GM21381 (cell line): ENCODE results near the gene CLCN6.

Experiments
- ATAC-seq: cut with Tn5 transposase; IDR thresholded peaks from one replicate; pipeline ENCODE4 v1.9.1; 2021; ENCODE audit warnings: mild to moderate bottlenecking, moderate library complexity; ENCODE audit not compliant: unreplicated experiment

CLCN6 gene

GRCh38 chr1:11805422-11806306 is at the start of gene CLCN6, which contains the start of gene MTHFR:
CLCN6 (plus strand) TSS chr1:11806191; CDS start chr1:11806263, 72 bp downstream.
MTHFR (minus strand) TSS chr1:11805964; CDS start chr1:11803116, 2,848 bp downstream.
- ATAC-seq, result peak; percentile 83

- no peak for ATAC-seq
Measured at GRCh38 chr1:11757047-11757446, 48.9 kb upstream of the CLCN6 start.

GRCh38 chr1:11759791-11760190 is 46.2 kb upstream of the CLCN6 start:
- ATAC-seq, result no peak

GRCh38 chr1:11761285-11761684 is 44.7 kb upstream of the CLCN6 start:
- ATAC-seq, result no peak

GRCh38 chr1:11761988-11762406 is 44.0 kb upstream of the CLCN6 start, which contains the start of gene C1orf167:
C1orf167 (plus strand) TSS chr1:11762193; CDS start chr1:11764401, 2,208 bp downstream.
- no peak for ATAC-seq

- no peak for ATAC-seq
Measured at GRCh38 chr1:11764115-11764514, 41.9 kb upstream of the CLCN6 start.

GRCh38 chr1:11764519-11764918 is 41.5 kb upstream of the CLCN6 start:
- no peak for ATAC-seq

GRCh38 chr1:11765661-11766428 is 40.1 kb upstream of the CLCN6 start:
- no peak for ATAC-seq

- ATAC-seq, result no peak
Measured at GRCh38 chr1:11766429-11766776, 39.6 kb upstream of the CLCN6 start.

GRCh38 chr1:11767922-11768704 is 37.9 kb upstream of the CLCN6 start:
- no peak for ATAC-seq

- ATAC-seq, result no peak
Measured at GRCh38 chr1:11768821-11769220, 37.2 kb upstream of the CLCN6 start.

- ATAC-seq, result no peak
Measured at GRCh38 chr1:11769274-11769673, 36.7 kb upstream of the CLCN6 start.

- no peak for ATAC-seq
Measured at GRCh38 chr1:11770011-11770410, 36.0 kb upstream of the CLCN6 start.

- ATAC-seq, result no peak
Measured at GRCh38 chr1:11771481-11772043, 34.4 kb upstream of the CLCN6 start.

GRCh38 chr1:11772458-11772857 is 33.5 kb upstream of the CLCN6 start:
- ATAC-seq, result no peak

GRCh38 chr1:11774753-11775152 is 31.2 kb upstream of the CLCN6 start:
- ATAC-seq, result no peak

GRCh38 chr1:11777658-11778322 is 28.2 kb upstream of the CLCN6 start:
- ATAC-seq, result no peak

- ATAC-seq, result no peak
Measured at GRCh38 chr1:11778336-11778735, 27.7 kb upstream of the CLCN6 start.

- ATAC-seq, result no peak
Measured at GRCh38 chr1:11778844-11779623, 27.0 kb upstream of the CLCN6 start.
